ENCODE measurements around the gene SEC24B.

SEC24B gene

GRCh38 chr4:109433205-109434006 is at the start of gene SEC24B:
Gene SEC24B (plus strand): TSS chr4:109433815. CDS start chr4:109433870, 55 bp downstream.
- TF ChIP-seq, protein P1, sequence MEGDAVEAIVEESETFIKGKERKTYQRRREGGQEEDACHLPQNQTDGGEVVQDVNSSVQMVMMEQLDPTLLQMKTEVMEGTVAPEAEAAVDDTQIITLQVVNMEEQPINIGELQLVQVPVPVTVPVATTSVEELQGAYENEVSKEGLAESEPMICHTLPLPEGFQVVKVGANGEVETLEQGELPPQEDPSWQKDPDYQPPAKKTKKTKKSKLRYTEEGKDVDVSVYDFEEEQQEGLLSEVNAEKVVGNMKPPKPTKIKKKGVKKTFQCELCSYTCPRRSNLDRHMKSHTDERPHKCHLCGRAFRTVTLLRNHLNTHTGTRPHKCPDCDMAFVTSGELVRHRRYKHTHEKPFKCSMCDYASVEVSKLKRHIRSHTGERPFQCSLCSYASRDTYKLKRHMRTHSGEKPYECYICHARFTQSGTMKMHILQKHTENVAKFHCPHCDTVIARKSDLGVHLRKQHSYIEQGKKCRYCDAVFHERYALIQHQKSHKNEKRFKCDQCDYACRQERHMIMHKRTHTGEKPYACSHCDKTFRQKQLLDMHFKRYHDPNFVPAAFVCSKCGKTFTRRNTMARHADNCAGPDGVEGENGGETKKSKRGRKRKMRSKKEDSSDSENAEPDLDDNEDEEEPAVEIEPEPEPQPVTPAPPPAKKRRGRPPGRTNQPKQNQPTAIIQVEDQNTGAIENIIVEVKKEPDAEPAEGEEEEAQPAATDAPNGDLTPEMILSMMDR (conservative IDR thresholded peaks at IDR 0.05; ENCODE audit: low read depth, low read length): peak; percentile 49
- peak; percentile 70 for DNase-seq (ENCODE audit: low read depth)
- peak within 1 kb of the TSS; percentile 87 for H3K4me3 ChIP-seq (ENCODE audit: low read depth, low read length)

- TF ChIP-seq, protein P1 (conservative IDR thresholded peaks at IDR 0.05; ENCODE audit: low read depth, low read length): no peak
These were observed 49.8 kb upstream of the SEC24B start for GRCh38 chr4:109383823-109384222.

DNA sequence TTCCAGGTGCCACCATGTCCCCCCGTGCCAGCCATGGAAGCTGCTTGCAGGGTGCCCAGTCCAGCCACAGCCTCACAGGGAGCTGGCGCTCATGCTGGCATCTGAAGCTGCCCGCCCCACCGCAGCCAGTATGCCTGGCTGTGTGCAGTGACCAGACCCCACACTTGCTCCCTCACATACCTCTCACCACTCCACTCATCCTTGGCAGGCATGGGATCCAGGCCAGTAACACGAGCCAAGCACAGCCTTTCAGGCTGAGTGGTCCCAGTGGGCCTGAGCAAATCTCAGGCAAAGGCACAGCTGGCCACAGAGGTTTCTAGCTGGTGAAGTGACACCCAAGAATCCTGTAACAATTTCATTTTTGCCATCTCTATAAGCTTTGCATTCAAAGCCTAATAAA is 48.4 kb upstream of the SEC24B start:
- no peak overlapping the region for H3K4me3 ChIP-seq (ENCODE audit: low read depth, low read length)
- TF ChIP-seq, protein P1 (conservative IDR thresholded peaks at IDR 0.05; ENCODE audit: low read depth, low read length): no peak

More at GRCh38 chr4:109383823-109384222, 49.8 kb upstream of the SEC24B start:
- no peak for DNase-seq (ENCODE audit: low read depth)
- H3K4me3 ChIP-seq (ENCODE audit: low read depth, low read length): no peak overlapping the region

GRCh38 chr4:109389369-109390114 is 44.1 kb upstream of the SEC24B start:
- no peak overlapping the region for H3K4me3 ChIP-seq (ENCODE audit: low read depth, low read length)
- TF ChIP-seq, protein P1 (conservative IDR thresholded peaks at IDR 0.05; ENCODE audit: low read depth, low read length): no peak
- DNase-seq (ENCODE audit: low read depth): no peak

More for the DNA sequence above, 48.4 kb upstream of the SEC24B start:
- no peak for DNase-seq (ENCODE audit: low read depth)

DNA sequence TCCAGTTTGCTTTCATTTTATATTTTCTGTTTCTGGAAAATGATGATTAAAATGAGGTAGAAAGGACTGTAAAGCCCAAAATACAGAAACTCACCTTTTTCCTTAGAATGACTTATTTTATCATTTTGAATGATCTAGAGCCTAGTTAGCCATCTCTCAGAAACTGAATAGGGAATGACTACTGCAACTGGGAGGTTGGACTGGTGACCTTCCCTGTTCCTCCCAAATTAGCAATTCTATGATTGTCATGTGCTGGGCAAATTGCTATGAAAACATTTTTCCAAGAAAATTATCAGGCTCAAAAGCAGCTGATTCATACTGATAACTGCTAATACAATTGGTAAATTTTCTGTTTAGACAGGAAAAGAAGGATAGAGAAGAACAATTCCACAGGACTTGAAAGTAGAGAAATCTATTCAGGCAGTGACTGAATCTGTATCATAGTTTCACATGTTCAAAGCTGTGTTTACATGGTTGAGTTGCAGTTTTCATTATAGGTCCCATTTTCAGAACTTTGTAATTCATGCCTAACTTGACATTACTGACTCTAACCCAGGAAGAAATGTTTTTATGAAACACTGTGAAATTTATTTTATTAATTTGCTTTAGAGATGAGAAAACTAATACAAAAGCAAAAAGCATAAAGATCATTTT is 43.4 kb upstream of the SEC24B start:
- TF ChIP-seq, protein P1 (conservative IDR thresholded peaks at IDR 0.05; ENCODE audit: low read depth, low read length): no peak
- DNase-seq (ENCODE audit: low read depth): no peak
- no peak overlapping the region for H3K4me3 ChIP-seq (ENCODE audit: low read depth, low read length)

GRCh38 chr4:109395694-109396093 is 37.9 kb upstream of the SEC24B start:
- H3K4me3 ChIP-seq (ENCODE audit: low read depth, low read length): no peak overlapping the region
- DNase-seq (ENCODE audit: low read depth): peak; percentile 5
- TF ChIP-seq, protein P1 (conservative IDR thresholded peaks at IDR 0.05; ENCODE audit: low read depth, low read length): no peak
